CD1c-positive myeloid dendritic cell (primary cell): ENCODE measurements around the gene CSNK1G3.

Experiments
- DNase-seq: peaks from one replicate; pipeline ENCODE4 v3.0.0-alpha.2; 2016; ENCODE audit errors: extremely low spot score

Gene CSNK1G3

DNA sequence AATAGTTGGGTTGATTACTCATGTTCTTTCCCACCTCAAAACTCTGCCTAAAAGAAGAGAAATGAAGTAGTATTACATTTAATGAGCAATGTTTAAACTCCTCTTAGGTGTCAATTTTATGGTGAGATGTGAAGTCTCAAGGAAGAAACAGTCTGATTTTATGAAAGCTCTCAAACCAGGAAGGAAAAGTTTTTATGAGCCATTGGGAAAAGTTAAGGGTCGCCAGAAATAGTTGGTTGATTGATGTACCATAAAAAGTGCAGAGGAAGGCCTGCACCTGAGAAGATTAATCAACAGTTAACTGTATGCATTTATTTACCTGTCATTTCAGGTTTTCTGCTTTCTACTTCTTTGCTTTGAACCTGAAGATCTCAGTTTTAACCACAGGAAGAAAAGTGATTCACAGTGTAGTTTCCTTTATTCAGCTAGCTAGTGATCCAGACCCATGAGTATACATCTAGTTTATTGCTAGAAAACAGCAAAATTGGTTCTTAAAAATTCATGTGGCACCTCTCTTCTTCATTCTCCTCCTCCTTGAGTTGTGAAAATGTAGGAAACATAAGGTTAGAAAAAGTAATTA lies 133.1 kb downstream of the CSNK1G3 start:
- DNase-seq: no peak

DNA sequence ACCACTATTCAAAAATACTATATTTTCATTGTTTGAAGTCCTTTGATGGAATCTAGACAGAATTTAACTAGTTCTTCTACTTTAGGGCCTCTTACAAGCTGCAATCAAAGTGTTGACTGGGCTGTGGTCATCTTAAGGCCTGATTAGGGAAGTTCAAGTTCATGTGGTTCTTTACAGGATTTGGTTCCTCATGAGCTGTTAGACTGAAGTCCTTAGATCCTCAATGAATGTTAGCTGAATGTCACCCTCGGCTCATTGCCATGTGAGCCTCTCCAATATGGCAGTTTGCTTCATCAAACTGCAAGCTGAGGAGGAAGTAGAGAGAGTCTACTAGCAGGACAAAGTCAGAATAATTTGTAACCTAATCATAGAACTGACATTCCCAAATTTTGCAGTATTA lies 135.1 kb downstream of the CSNK1G3 start:
- DNase-seq: peak; percentile 54

- DNase-seq: no peak
Measured at GRCh38 chr5:123651234-123651633, 139.3 kb downstream of the CSNK1G3 start.

DNA sequence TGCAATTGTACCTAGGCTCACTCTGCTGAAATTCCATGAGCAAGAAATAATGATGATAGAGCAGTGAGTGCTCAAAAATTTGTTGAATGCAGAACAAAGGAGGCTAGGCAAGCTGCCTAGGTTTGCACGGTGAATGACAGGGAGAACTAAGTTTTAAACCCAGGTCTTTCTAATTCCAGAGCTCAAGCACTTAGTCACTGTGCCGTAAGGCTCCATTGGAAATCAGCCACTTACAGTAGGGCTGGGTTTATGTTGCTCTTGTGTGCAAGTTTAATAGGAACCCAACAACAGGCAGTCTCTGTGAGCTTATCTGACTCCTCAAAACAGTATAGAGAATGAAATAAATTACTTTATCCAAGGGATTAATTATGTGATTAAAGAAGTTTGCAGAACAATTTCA lies 147.0 kb downstream of the CSNK1G3 start:
- DNase-seq: no peak

GRCh38 chr5:123659495-123659894 lies 147.5 kb downstream of the CSNK1G3 start:
- no peak for DNase-seq

DNA sequence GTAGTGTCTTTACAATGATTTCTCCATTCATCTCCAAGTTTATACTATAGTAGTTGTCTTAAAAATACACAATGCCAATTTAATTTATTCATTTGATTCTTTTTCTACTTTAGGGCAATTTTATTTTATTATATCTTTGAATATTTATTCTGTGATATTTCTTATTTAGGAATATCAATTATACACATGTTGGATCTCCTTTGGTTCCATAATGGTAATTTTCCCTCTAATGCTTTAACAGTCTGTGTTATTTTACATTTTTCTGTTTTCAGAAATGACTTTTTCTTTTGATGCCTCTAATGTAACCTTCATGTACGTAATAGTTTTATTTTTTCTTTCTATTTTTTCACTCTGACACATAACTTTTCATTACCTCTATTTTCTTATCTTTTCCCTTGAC lies 153.0 kb downstream of the CSNK1G3 start:
- no peak for DNase-seq

DNA sequence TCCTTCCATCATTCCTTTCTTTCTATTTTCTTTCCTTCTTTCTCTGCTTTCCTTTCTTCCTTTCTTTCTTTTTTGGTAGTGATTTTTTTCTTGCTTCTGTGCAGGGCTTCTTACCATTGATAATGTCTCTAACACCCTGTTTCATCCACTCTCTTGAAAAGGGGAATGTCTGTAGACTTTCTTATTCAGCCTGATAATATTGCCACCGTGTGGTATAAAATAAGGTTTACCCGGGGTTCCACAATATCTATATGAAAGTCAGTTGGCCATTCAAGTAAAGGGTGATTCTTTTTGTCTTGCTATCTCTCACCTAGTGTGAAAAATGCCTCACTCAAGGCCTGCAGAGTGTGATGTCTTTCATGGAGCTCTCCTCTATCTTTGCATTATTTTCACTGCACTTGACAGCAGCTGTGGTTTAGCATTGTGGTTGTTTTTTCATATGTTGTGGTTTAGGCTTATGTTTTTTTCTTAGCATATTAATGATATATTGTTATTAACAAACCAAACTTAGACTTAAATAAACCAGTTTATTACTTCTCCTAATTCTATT lies 153.9 kb downstream of the CSNK1G3 start:
- no peak for DNase-seq
